Suprapubic skin (tissue), 4 donors: ENCODE results near the gene FIP1L1. TPM values are rescaled to one million over a fixed set of nuclear protein-coding genes. Genes with fewer than 3 reads are reported as not detected.
A peak's percentile ranks its signal among the peaks of the same experiment; 100 is the strongest.

Source experiments
- DNase-seq, 2 donors: peaks; one replicate each; pipeline ENCODE4 v3.0.0-alpha.2; 2019; ENCODE audit warnings: low spot score in 2 of 2
- H3K27ac ChIP-seq: fragments of 200-600 bp; sonication (generic); one replicate; pipeline ENCODE4 v1.5.1; 2019
- H3K27me3 ChIP-seq: fragments of 200-600 bp; sonication (generic); one replicate; pipeline ENCODE4 v1.5.1; 2019
- H3K36me3 ChIP-seq: fragments of 200-600 bp; sonication (generic); one replicate; pipeline ENCODE4 v1.5.1; 2019
- H3K4me1 ChIP-seq: fragments of 200-600 bp; sonication (generic); one replicate; pipeline ENCODE4 v1.5.1; 2019
- H3K4me3 ChIP-seq: fragments of 200-600 bp; sonication (generic); one replicate; pipeline ENCODE4 v1.5.1; 2019; ENCODE audit warnings: mild to moderate bottlenecking
- H3K9me3 ChIP-seq: fragments of 200-600 bp; sonication (generic); one replicate; pipeline ENCODE4 v1.5.1; 2019
- CTCF ChIP-seq, 2 donors: fragments of 200-600 bp in 1 of 2; fragments of 450-650 bp in 1 of 2; sonication (generic) in 1 of 2; IDR thresholded peaks; one replicate each; pipeline ENCODE4 v1.5.1; 2016 to 2019; ENCODE audit warnings: antibody characterized with exemption in 2 of 2, mild to moderate bottlenecking in 1 of 2, moderate library complexity in 1 of 2
- EP300 ChIP-seq: sonication (generic); formaldehyde crosslinking; IDR thresholded peaks from one replicate; pipeline ENCODE4 v1.6.1; 2017; ENCODE audit warnings: antibody characterized with exemption
- POLR2A ChIP-seq, 2 donors: fragments of 450-650 bp; IDR thresholded peaks; one replicate each; pipeline ENCODE4 v1.6.1; 2017; ENCODE audit warnings: antibody characterized with exemption in 2 of 2, mild to moderate bottlenecking in 2 of 2, moderate library complexity in 2 of 2
- POLR2AphosphoS5 ChIP-seq, 3 donors: sonication (generic); formaldehyde crosslinking; IDR thresholded peaks; one replicate each; pipeline ENCODE4 v1.6.1; 2017; ENCODE audit warnings: antibody characterized with exemption in 3 of 3
- WGBS: methylation state at CpG from one replicate; pipeline ENCODE4 v1.1.5; 2018; 5-methylcytosine and 5-hydroxymethylcytosine counted together
- total RNA-seq, 4 donors: library from RNA; depleted of rRNA; stranded (reverse); fragments of >200 nt; gene quantifications; one replicate each; pipeline ENCODE4 v1.1.0, GENCODE V29; 2016

Gene FIP1L1
- total RNA-seq, 4 donors from 2014 or later: 33.8 to 57.5 (median 46.6) TPM

- WGBS: 70% methylated on average over 10 of the region's 10 CpGs
- no peaks in the 10 kb centered on the region for H3K9me3 ChIP-seq
- H3K4me3 ChIP-seq: no peak overlapping the region
- peaks cover 9% of the 10 kb centered on the region for H3K4me1 ChIP-seq
- no peaks in the 10 kb centered on the region for H3K36me3 ChIP-seq
- peak overlapping the region; percentile 50 for H3K27ac ChIP-seq
- peak in 1 of 2 donors; percentile 68 for DNase-seq
- TF ChIP-seq POLR2AphosphoS5 (IDR thresholded peaks at IDR 0.05) (peak in 2 of 3 donors; percentile 10 to 42), CTCF (IDR thresholded peaks at IDR 0.05) (no peak)
- H3K27me3 ChIP-seq: no peaks in the 10 kb centered on the region
Observed at GRCh38 chr4:53476232-53477037, 99.0 kb downstream of the FIP1L1 start.

- no peaks in the 10 kb centered on the region for H3K36me3 ChIP-seq
- peaks cover 9% of the 10 kb centered on the region for H3K4me1 ChIP-seq
- H3K4me3 ChIP-seq: no peak overlapping the region
- TF ChIP-seq EP300: no peak
- TF ChIP-seq POLR2AphosphoS5 (IDR thresholded peaks at IDR 0.05): no peak
- TF ChIP-seq POLR2A (IDR thresholded peaks at IDR 0.05): no peak
- no peak for TF ChIP-seq CTCF (IDR thresholded peaks at IDR 0.05)
- H3K27ac ChIP-seq: peak overlapping the region; percentile 30
- DNase-seq: no peak
- no peaks in the 10 kb centered on the region for H3K9me3 ChIP-seq
- H3K27me3 ChIP-seq: no peaks in the 10 kb centered on the region
- WGBS: 46% methylated on average over 5 of the region's 5 CpGs
Observed at GRCh38 chr4:53477038-53477565, 99.7 kb downstream of the FIP1L1 start.

GRCh38 chr4:53477636-53478035 lies 100.2 kb downstream of the FIP1L1 start:
- no peak overlapping the region for H3K4me3 ChIP-seq
- no peak for DNase-seq
- H3K9me3 ChIP-seq: no peaks in the 10 kb centered on the region
- TF ChIP-seq CTCF (IDR thresholded peaks at IDR 0.05) (no peak), EP300 (no peak), POLR2A (IDR thresholded peaks at IDR 0.05) (no peak), POLR2AphosphoS5 (IDR thresholded peaks at IDR 0.05) (no peak)
- peaks cover 9% of the 10 kb centered on the region for H3K4me1 ChIP-seq
- H3K27ac ChIP-seq: no peak overlapping the region
- H3K27me3 ChIP-seq: no peaks in the 10 kb centered on the region
- H3K36me3 ChIP-seq: no peaks in the 10 kb centered on the region
- WGBS: 88% methylated on average over 1 of the region's 1 CpG

- H3K36me3 ChIP-seq: no peaks in the 10 kb centered on the region
Observed at GRCh38 chr4:53478671-53479456, 101.4 kb downstream of the FIP1L1 start.

More at GRCh38 chr4:53478671-53479456, 101.4 kb downstream of the FIP1L1 start:
- DNase-seq: no peak
- H3K4me1 ChIP-seq: peaks cover 9% of the 10 kb centered on the region
- 95% methylated on average over 4 of the region's 4 CpGs for WGBS
- TF ChIP-seq EP300 (no peak), POLR2A (IDR thresholded peaks at IDR 0.05) (no peak), POLR2AphosphoS5 (IDR thresholded peaks at IDR 0.05) (no peak), CTCF (IDR thresholded peaks at IDR 0.05) (no peak)
- H3K9me3 ChIP-seq: no peaks in the 10 kb centered on the region
- H3K27me3 ChIP-seq: no peaks in the 10 kb centered on the region
- no peak overlapping the region for H3K27ac ChIP-seq
- H3K4me3 ChIP-seq: no peak overlapping the region
